Measurements from ENCODE around the gene C16orf95.

Gene C16orf95

DNA sequence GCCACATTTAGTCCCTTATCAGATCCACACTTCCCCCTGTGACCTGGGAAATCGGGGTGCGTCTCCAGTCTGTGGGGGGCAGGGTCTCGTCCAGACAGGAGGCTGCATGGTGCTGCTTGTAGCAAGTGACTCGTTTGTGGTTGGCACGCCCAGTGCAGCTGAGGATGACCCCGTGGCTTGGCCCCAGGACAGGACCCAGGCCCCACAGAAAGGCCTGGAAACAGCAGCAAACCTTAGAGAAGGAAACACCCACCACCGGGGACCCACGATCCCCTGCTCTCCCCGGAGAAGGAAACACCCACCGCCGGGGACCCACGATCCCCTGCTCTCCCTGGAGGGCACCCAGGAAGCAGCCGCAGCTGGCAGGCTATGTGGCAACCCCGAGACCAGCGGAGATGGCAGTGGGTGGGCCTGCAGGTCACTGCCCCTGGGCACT lies 8.2 kb upstream of the C16orf95 start:
- ChIA-PET POLR2A (interaction anchor here (1.0 to 2.8 kb wide), 2 partner anchors 58 kb away, joined by 3 to 10 read pairs; partner anchors contain the start of gene FBXO31), CTCF (interaction anchor here (0.9 kb wide), 1 partner anchor 63 kb away, joined by 4 read pairs; no protein-coding TSS in a partner anchor)
- TF ChIP-seq LEF1 (IDR thresholded peaks at IDR 0.05; ENCODE audit: borderline replicate concordance) (no peak), HDGF (IDR thresholded peaks at IDR 0.05; ENCODE audit: borderline replicate concordance) (no peak), CTBP1 (IDR thresholded peaks at IDR 0.05; ENCODE audit: borderline replicate concordance) (no peak), FOXK2 (IDR thresholded peaks at IDR 0.05) (no peak), SP1 (IDR thresholded peaks at IDR 0.05) (no peak), FOXA1 (IDR thresholded peaks at IDR 0.05) (no peak), ZNF384 (IDR thresholded peaks at IDR 0.05) (no peak), NFRKB (IDR thresholded peaks at IDR 0.05) (no peak), ARNT (IDR thresholded peaks at IDR 0.05) (no peak), TARDBP (IDR thresholded peaks at IDR 0.05) (no peak), BHLHE40 (IDR thresholded peaks at IDR 0.05; ENCODE audit: borderline replicate concordance) (no peak), L3MBTL2 (conservative IDR thresholded peaks at IDR 0.05) (no peak), ELF4 (IDR thresholded peaks at IDR 0.05) (no peak), FOXM1 (IDR thresholded peaks at IDR 0.05; ENCODE audit: borderline replicate concordance) (no peak)
- DNase-seq (ENCODE audit: extremely low spot score), result no peak

DNA sequence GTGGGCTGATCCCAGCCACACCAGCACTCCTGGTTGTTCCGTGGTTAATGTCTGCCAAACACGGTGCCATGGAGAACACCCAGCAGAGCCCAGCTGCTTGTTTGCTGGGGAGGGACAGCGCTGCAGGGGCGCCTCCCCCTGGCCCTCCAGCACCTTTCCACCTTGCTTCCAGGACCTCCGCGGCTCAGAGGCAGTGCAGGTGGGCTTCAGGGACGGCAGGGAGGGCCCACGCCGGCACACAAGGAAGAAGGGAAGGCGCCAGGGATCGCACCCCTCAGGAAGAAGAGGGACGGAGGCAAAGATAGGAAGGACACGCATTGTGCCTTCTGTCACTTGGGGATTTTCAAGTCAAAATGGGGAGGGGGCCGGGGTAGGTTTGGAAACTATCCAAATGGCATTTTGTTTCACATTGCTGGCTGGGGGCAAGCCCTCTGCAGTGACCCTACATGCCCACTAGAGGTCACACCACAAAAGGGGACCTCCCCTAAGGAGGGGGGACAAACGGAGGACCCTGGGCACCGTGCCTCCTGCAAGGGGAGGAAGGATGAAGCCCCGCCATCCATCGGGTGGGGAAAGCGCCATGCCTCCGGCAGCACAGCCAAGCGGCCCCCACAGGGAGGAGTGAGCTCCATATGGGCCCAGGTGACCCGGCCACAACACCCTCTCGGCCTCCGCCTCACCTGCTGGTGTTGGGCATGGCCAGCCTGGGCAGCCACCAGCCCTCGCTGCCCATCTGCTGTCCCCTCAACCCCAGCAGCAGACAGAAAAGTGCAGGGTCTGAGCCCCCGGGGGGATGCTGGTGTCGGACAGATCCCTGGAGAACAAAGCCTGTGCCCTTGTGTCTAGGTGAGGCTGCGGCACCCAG lies 7.5 kb upstream of the C16orf95 start:
- POLR2A ChIA-PET, result interaction anchor here (1.0 kb wide), 1 partner anchor 59 kb away, joined by 3 read pairs; the partner anchor contains the start of gene FBXO31
- TF ChIP-seq NFRKB (IDR thresholded peaks at IDR 0.05), result no peak
- no peak for TF ChIP-seq ZNF384 (IDR thresholded peaks at IDR 0.05)
- TF ChIP-seq HDGF (IDR thresholded peaks at IDR 0.05; ENCODE audit: borderline replicate concordance), result no peak
- TF ChIP-seq LEF1 (IDR thresholded peaks at IDR 0.05; ENCODE audit: borderline replicate concordance), result no peak
- TF ChIP-seq, protein P1, sequence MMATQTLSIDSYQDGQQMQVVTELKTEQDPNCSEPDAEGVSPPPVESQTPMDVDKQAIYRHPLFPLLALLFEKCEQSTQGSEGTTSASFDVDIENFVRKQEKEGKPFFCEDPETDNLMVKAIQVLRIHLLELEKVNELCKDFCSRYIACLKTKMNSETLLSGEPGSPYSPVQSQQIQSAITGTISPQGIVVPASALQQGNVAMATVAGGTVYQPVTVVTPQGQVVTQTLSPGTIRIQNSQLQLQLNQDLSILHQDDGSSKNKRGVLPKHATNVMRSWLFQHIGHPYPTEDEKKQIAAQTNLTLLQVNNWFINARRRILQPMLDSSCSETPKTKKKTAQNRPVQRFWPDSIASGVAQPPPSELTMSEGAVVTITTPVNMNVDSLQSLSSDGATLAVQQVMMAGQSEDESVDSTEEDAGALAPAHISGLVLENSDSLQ (IDR thresholded peaks at IDR 0.05), result no peak
- no peak for TF ChIP-seq ARNT (IDR thresholded peaks at IDR 0.05)
- TF ChIP-seq TARDBP (IDR thresholded peaks at IDR 0.05), result no peak
- TF ChIP-seq SUZ12 (IDR thresholded peaks at IDR 0.05), result no peak
- TF ChIP-seq CTBP1 (IDR thresholded peaks at IDR 0.05; ENCODE audit: borderline replicate concordance), result no peak
- TF ChIP-seq FOXK2 (IDR thresholded peaks at IDR 0.05), result no peak
- TF ChIP-seq ELF4 (IDR thresholded peaks at IDR 0.05), result no peak
- TF ChIP-seq FOXA1 (IDR thresholded peaks at IDR 0.05), result no peak
- no peak for TF ChIP-seq L3MBTL2 (conservative IDR thresholded peaks at IDR 0.05)
- CTCF ChIA-PET, result interaction anchor here (0.9 kb wide), 1 partner anchor 63 kb away, joined by 4 read pairs; no protein-coding TSS in a partner anchor
- DNase-seq (ENCODE audit: extremely low spot score), result peak; percentile 71

DNA sequence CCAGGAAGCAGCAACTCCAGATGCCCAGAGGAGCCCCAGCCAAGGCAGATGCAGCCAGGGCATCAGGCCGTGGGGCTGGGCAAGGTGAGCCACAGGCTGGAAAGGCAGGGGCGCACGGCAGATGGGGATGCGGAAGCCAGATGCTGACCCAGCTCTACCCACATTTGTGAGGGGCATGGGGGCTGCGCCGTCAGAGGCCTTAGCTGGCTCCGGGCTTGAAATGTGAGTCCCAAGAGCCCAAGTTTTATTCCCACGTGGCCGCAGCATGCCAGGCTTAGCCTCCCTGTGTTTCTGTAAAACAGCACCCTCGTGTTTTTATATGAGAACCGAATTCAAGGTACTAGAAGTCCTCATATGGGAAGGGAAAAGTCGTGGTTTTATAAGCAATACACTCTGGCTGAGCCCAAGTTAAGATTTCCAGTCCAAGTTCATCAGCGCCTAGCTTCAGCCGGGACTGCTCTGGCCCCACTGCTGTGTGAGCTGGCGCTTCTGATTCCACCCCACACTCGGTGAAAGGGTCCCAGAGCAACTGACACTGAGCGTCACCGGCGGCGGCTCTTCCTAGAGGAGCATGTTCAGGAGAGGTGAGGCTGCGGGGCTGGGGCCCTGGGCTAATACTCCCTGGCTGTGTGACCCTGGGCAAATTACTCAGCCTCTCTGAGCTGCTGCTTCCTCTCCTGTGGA lies 6.7 kb upstream of the C16orf95 start:
- POLR2A ChIA-PET, result no interaction called here
- CTCF ChIA-PET, result no interaction called here
- no peak for DNase-seq (ENCODE audit: extremely low spot score)
- no peak for TF ChIP-seq SP1 (IDR thresholded peaks at IDR 0.05)
- no peak for TF ChIP-seq NFRKB (IDR thresholded peaks at IDR 0.05)
- no peak for TF ChIP-seq FOXM1 (IDR thresholded peaks at IDR 0.05; ENCODE audit: borderline replicate concordance)
- TF ChIP-seq, protein P1 (IDR thresholded peaks at IDR 0.05), result no peak
- no peak for TF ChIP-seq TARDBP (IDR thresholded peaks at IDR 0.05)
- no peak for TF ChIP-seq HDGF (IDR thresholded peaks at IDR 0.05; ENCODE audit: borderline replicate concordance)
- no peak for TF ChIP-seq ARNT (IDR thresholded peaks at IDR 0.05)
- TF ChIP-seq CTBP1 (IDR thresholded peaks at IDR 0.05; ENCODE audit: borderline replicate concordance), result no peak
- no peak for TF ChIP-seq FOXA1 (IDR thresholded peaks at IDR 0.05)
- TF ChIP-seq FOXK2 (IDR thresholded peaks at IDR 0.05), result no peak
- no peak for TF ChIP-seq ELF4 (IDR thresholded peaks at IDR 0.05)
- TF ChIP-seq BHLHE40 (IDR thresholded peaks at IDR 0.05; ENCODE audit: borderline replicate concordance), result no peak
- TF ChIP-seq L3MBTL2 (conservative IDR thresholded peaks at IDR 0.05), result no peak
- TF ChIP-seq LEF1 (IDR thresholded peaks at IDR 0.05; ENCODE audit: borderline replicate concordance), result no peak
- TF ChIP-seq SUZ12 (IDR thresholded peaks at IDR 0.05), result no peak
- TF ChIP-seq ZNF384 (IDR thresholded peaks at IDR 0.05), result no peak

DNA sequence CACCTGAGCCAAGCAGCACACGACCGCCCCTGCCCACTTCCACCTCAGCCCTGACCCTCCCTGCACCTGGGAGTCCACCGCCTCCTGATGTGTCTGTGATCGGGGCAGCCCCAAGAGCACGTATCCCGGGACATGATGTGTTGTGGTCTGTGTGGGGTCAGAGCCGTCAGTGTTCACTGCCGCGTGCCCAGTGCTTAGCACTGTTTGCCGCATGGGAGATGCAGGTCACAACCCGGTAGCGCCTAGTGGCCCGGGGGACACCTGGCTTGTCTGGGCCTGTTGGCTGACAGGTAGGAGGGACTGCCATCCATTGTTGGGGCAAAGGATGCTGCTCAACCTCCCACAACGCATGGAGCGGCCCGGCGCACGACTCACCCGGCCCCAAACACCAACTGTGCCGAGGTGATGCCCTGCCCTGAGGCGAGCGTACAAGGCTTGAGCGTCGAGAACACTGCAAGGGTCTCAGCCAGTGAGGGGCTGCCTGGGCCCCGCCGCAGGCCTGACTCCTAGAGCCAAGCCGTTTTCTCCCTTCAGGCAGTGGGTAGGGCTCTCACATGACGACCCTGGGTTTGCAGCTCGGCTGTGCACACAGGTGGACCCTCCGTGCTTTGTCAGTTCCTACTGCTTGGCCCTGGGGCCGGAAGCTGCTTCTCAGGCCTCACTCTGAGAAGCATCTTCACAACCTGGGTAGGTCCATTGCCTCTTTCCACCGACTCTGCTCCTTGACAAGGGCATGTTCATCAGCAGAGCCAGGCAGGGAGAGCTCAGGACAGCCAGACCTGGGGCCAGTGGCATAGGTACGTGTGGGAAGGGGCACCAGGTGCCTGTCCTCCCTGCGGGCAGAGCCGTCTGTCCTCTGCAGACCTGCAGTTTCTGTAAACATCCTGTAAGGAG lies 5.9 kb upstream of the C16orf95 start:
- POLR2A ChIA-PET, result no interaction called here
- no peak for DNase-seq (ENCODE audit: extremely low spot score)
- CTCF ChIA-PET, result interaction anchor here (1.4 kb wide), 1 partner anchor 72 kb away, joined by 3 read pairs; no protein-coding TSS in a partner anchor
- no peak for TF ChIP-seq CTBP1 (IDR thresholded peaks at IDR 0.05; ENCODE audit: borderline replicate concordance)
- TF ChIP-seq BHLHE40 (IDR thresholded peaks at IDR 0.05; ENCODE audit: borderline replicate concordance), result no peak
- no peak for TF ChIP-seq FOXM1 (IDR thresholded peaks at IDR 0.05; ENCODE audit: borderline replicate concordance)
- TF ChIP-seq ZNF384 (IDR thresholded peaks at IDR 0.05), result no peak
- TF ChIP-seq SP1 (IDR thresholded peaks at IDR 0.05), result no peak
- TF ChIP-seq ARNT (IDR thresholded peaks at IDR 0.05), result no peak
- no peak for TF ChIP-seq HDGF (IDR thresholded peaks at IDR 0.05; ENCODE audit: borderline replicate concordance)
- TF ChIP-seq LEF1 (IDR thresholded peaks at IDR 0.05; ENCODE audit: borderline replicate concordance), result no peak
- TF ChIP-seq SUZ12 (IDR thresholded peaks at IDR 0.05), result no peak

DNA sequence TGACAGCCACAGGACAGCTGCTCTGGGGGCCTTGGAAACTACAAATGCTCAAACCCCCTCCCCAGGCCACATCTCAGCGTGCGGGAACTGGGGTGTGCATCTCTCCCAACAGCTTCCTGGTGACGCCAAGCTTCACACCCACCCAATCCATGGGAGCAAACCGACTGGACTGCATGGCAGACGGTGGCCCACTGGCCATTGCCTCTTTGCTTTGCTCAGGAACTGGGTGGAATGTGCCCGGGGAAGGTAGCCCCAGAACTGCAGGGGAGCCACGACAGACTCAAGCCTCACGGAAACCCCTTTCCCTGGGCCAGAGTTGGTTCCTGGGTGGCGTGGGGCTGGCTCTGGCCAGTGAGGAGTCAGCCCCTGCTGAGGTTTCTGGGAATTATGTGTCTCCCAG lies 5.2 kb upstream of the C16orf95 start:
- CTCF ChIA-PET, result interaction anchor here (1.4 kb wide), 1 partner anchor 72 kb away, joined by 3 read pairs; no protein-coding TSS in a partner anchor
- TF ChIP-seq LEF1 (IDR thresholded peaks at IDR 0.05; ENCODE audit: borderline replicate concordance), result no peak
- no peak for TF ChIP-seq ELF4 (IDR thresholded peaks at IDR 0.05)
- no peak for TF ChIP-seq ARNT (IDR thresholded peaks at IDR 0.05)
- TF ChIP-seq FOXK2 (IDR thresholded peaks at IDR 0.05), result no peak
- no peak for TF ChIP-seq SP1 (IDR thresholded peaks at IDR 0.05)
- no peak for TF ChIP-seq CTBP1 (IDR thresholded peaks at IDR 0.05; ENCODE audit: borderline replicate concordance)
- no peak for TF ChIP-seq SUZ12 (IDR thresholded peaks at IDR 0.05)
- TF ChIP-seq FOXM1 (IDR thresholded peaks at IDR 0.05; ENCODE audit: borderline replicate concordance), result no peak
- no peak for TF ChIP-seq BHLHE40 (IDR thresholded peaks at IDR 0.05; ENCODE audit: borderline replicate concordance)
- POLR2A ChIA-PET, result interaction anchor here (1.5 kb wide), 1 partner anchor 66 kb away, joined by 5 read pairs; no protein-coding TSS in a partner anchor
- no peak for DNase-seq (ENCODE audit: extremely low spot score)

All from HEK293T (cell line).